Kidney epithelial cell (primary cell): Measurements from ENCODE around the gene NYAP1. TPM values are rescaled to one million over a fixed set of nuclear protein-coding genes. Genes with fewer than 3 reads are reported as not detected.
A peak's percentile ranks its signal among the peaks of the same experiment; 100 is the strongest.
"Not testable (repeated sequence)": the region's sequence is repeated elsewhere in the genome, so short reads cannot be mapped to it uniquely, and the experiment has no call there.

Experiments used
- DNase-seq: peaks from one replicate; pipeline ENCODE4 v3.0.0-alpha.2; 2010; ENCODE audit warnings: low read depth
- H3K27me3 ChIP-seq: 2 replicates; pipeline ENCODE4 v1.6.0; 2011; ENCODE audit warnings: low read length; ENCODE audit not compliant: control insufficient read depth, insufficient read depth
- H3K36me3 ChIP-seq: 2 replicates; pipeline ENCODE4 v1.5.1; 2011; ENCODE audit warnings: low read length; ENCODE audit not compliant: control insufficient read depth, insufficient read depth
- H3K4me3 ChIP-seq: 2 replicates; pipeline ENCODE4 v1.5.1; 2011; ENCODE audit warnings: low read depth, mild to moderate bottlenecking, control low read depth, low read length
- CTCF ChIP-seq: IDR thresholded peaks from 2 replicates; pipeline ENCODE4 v1.5.1; 2011; ENCODE audit warnings: mild to moderate bottlenecking, moderate library complexity, low read length, control low read depth, inconsistent platforms; ENCODE audit not compliant: insufficient read depth, poor library complexity, severe bottlenecking
- total RNA-seq: library from RNA; depleted of rRNA; stranded (reverse); fragments of >200 nt; gene quantifications from 2 replicates; pipeline ENCODE4 v1.2.3, GENCODE V29; 2015

The NYAP1 gene
- total RNA-seq, 1 donor from 2014 or later = 0.46 TPM

DNA sequence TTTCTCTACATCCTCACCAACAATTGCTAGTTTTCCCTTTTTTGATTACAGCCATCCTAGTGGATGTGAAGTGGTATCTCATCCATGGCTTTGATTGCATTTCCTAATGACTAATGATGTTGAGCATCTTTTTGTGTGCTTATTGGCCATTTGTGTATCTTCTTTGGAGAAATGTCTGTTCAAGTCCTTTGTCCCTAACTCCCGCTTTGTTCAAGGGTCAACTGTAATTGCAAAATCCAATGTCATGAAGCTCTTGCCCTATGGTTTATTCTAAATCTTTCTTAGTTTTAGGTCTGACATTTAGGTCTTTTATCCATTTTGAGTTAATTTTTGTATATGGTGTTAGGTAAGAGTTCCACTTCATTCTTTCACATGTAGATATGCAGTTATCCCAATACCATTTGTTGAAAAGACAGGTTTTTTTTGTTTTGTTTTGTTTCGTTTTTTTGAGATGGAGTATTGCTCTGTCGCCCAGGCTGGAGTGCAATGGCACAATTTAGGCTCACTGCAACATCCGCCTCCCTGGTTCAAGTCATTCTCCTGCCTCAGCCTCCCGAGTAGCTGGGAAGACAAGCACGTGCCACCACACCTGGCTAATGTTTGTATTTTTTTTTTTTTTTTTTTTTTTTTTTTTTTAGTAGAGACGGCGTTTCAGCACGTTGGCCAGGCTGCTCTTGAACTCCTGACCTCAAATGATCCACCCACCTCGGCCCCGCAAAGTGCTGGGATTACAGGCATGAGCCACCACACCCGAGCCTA, 44.6 kb downstream of the NYAP1 start:
- H3K4me3 ChIP-seq, DNase-seq, H3K27me3 ChIP-seq, H3K36me3 ChIP-seq: not testable (repeated sequence)

- Histone ChIP-seq H3K27me3 (no peaks in the 10 kb centered on the region), H3K4me3 (no peak overlapping the region), H3K36me3 (no peaks in the 10 kb centered on the region)
- TF ChIP-seq CTCF = no peak
- DNase-seq = no peak
These were observed 48.7 kb downstream of the NYAP1 start for GRCh38 chr7:100532165-100533022.

GRCh38 chr7:100535982-100536381, 52.3 kb downstream of the NYAP1 start:
- not testable (repeated sequence) for DNase-seq, H3K36me3 ChIP-seq, H3K27me3 ChIP-seq, H3K4me3 ChIP-seq

DNA sequence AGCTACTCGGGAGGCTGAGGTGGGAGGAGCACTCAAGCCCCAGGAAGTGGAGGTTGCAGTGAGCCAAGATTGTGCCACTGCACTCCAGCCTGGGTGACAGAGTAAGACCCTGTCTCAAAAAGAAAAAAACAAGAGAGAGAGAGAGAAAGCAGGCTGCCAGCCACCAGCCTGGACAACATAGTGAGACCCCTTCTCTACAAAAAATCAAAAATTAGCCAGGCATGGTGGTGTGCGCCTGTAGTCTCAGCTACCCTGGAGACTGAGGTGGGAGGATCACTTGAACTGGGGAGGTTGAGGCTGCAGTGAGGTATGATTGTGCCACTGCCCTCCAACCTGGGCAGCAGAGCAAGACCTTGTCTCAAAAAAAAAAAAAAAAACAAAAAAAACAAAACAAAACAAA, 53.0 kb downstream of the NYAP1 start:
- not testable (repeated sequence) for DNase-seq, H3K27me3 ChIP-seq, H3K4me3 ChIP-seq, H3K36me3 ChIP-seq

DNA sequence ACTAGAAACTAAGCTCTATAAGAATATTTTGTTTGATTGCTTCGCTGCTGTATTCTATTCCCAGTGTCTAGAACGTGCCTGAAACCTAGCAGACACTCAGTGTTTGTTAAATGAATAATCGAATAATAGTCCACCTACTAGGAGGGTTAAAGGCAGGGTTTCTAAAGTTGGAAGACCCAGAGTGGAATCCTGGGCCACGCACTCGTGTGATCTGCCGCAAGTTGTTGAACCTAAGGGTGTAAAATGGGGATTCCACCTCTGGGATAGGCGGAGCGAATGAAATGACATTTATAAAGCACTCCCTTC, 54.6 kb downstream of the NYAP1 start:
- no peaks in the 10 kb centered on the region for H3K36me3 ChIP-seq

DNA sequence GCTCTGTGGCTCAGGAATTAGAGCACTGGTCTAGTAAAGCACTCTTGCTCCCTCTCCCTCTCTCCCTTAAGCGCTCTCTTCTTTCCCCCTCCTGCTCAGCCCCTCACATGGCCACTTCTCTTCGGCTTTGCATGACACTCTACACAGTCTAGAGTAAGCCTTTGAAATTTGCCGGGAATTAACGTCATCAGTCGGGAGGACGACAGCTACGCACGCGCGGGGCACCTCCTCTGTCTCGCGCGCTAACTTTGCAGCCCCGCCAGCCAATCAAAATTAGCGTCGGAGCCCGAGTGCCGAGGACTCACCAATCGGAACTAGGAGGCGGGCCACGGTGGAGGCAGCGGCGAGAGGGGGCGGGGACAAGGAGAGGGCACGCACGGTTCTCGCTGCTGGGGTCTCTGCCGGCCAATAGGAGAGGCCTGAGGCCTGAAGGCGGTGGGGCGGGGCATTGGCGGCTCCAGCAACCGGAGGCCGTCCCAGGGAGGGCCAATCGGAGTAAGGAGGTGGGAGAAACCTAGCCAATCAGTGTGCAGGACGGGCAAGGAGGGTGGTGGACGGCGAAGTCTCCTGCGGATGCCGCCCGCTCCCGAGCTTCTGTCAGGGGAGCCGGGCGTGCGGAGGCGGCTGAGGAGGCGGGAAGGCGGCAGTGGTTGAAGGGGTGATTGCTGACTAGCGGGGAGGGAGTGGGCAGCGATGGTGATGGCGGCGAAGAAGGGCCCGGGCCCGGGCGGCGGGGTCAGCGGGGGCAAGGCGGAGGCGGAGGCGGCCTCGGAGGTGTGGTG, 55.1 kb downstream of the NYAP1 start, which contains the start of gene AGFG2:
AGFG2 (plus strand) TSS at position 550 of the 782 bp plus-strand sequence; CDS start at position 694, 144 bp downstream.
- H3K36me3 ChIP-seq = no peaks in the 10 kb centered on the region
- no peak for TF ChIP-seq CTCF
- H3K4me3 ChIP-seq = peak within 1 kb of the TSS; percentile 83
- no peaks in the 10 kb centered on the region for H3K27me3 ChIP-seq
- peak; percentile 96 for DNase-seq

More for the DNA sequence above, 54.6 kb downstream of the NYAP1 start:
- Histone ChIP-seq H3K27me3 (no peaks in the 10 kb centered on the region), H3K4me3 (peak overlapping the region; percentile 31)
- DNase-seq = no peak
- TF ChIP-seq CTCF = no peak

- Histone ChIP-seq H3K27me3 (no peaks in the 10 kb centered on the region), H3K4me3 (peak overlapping the region; percentile 83), H3K36me3 (no peaks in the 10 kb centered on the region)
- TF ChIP-seq CTCF = no peak
- no peak for DNase-seq
These were observed 55.8 kb downstream of the NYAP1 start for GRCh38 chr7:100539436-100540006.
